Measurements from ENCODE around the gene ZNF746.

The ZNF746 gene

GRCh38 chr7:149444287-149444686, 53.3 kb downstream of the ZNF746 start:
- Histone ChIP-seq H3K4me1 (ENCODE audit: low read length) (peaks cover 9% of the 10 kb centered on the region; the same call in 1 of the 2 replicates), H3K79me2 (ENCODE audit: low read length) (no peaks in the 10 kb centered on the region), H3K9me3 (replicated peaks; ENCODE audit: insufficient read depth, low read length) (no peaks in the 10 kb centered on the region), H3F3A (ENCODE audit: insufficient read depth, low read length) (no peaks in the 10 kb centered on the region), H3K27me3 (replicated peaks; ENCODE audit: insufficient read depth, low read length) (no peaks in the 10 kb centered on the region), H2AFZ (ENCODE audit: low read length) (no peak overlapping the region), H4K20me1 (ENCODE audit: insufficient read depth, low read length) (no peaks in the 10 kb centered on the region), H3K36me3 (replicated peaks; ENCODE audit: insufficient read depth, low read length) (peaks cover 5% of the 10 kb centered on the region; the same call in 1 of the 2 replicates), H3K9ac (ENCODE audit: low read length) (no peak overlapping the region), H3K4me3 (ENCODE audit: low read length) (no peak overlapping the region), H3K27ac (ENCODE audit: low read length) (no peak overlapping the region), H3K9me2 (replicated peaks; ENCODE audit: insufficient read depth, low read length) (no peaks in the 10 kb centered on the region), H3K4me2 (ENCODE audit: low read depth, low read length) (no peak overlapping the region)
- no peak for DNase-seq
- TF ChIP-seq EZH2 (optimal IDR thresholded peaks at IDR 0.05; ENCODE audit: low read depth, low read length), result no peak
- no peak for TF ChIP-seq EZH2phosphoT487 (IDR thresholded peaks at IDR 0.05; ENCODE audit: low read length)
- no peak for TF ChIP-seq CTCF (IDR thresholded peaks at IDR 0.05; ENCODE audit: low read length)

- TF ChIP-seq EZH2phosphoT487 (IDR thresholded peaks at IDR 0.05; ENCODE audit: low read length), result no peak
- TF ChIP-seq EZH2 (optimal IDR thresholded peaks at IDR 0.05; ENCODE audit: low read depth, low read length), result no peak
- TF ChIP-seq CTCF (IDR thresholded peaks at IDR 0.05; ENCODE audit: low read length), result no peak
- H3K27ac ChIP-seq (ENCODE audit: low read length), result no peak overlapping the region
- no peak overlapping the region for H3K4me3 ChIP-seq (ENCODE audit: low read length)
- no peak for DNase-seq
- peaks cover 5% of the 10 kb centered on the region; the same call in 1 of the 2 replicates for H3K36me3 ChIP-seq (replicated peaks; ENCODE audit: insufficient read depth, low read length)
- no peaks in the 10 kb centered on the region for H3K9me3 ChIP-seq (replicated peaks; ENCODE audit: insufficient read depth, low read length)
- H4K20me1 ChIP-seq (ENCODE audit: insufficient read depth, low read length), result no peaks in the 10 kb centered on the region
- no peak overlapping the region for H2AFZ ChIP-seq (ENCODE audit: low read length)
- H3K4me2 ChIP-seq (ENCODE audit: low read depth, low read length), result no peak overlapping the region
- 0 out of 2 replicates have a peak, but pooled peaks cover 4% of the 10 kb centered on the region for H3K79me2 ChIP-seq (ENCODE audit: low read length)
- H3K9ac ChIP-seq (ENCODE audit: low read length), result no peak overlapping the region
- H3F3A ChIP-seq (ENCODE audit: insufficient read depth, low read length), result no peaks in the 10 kb centered on the region
- peaks cover 11% of the 10 kb centered on the region; the same call in 1 of the 2 replicates for H3K4me1 ChIP-seq (ENCODE audit: low read length)
- H3K9me2 ChIP-seq (replicated peaks; ENCODE audit: insufficient read depth, low read length), result no peaks in the 10 kb centered on the region
- no peaks in the 10 kb centered on the region for H3K27me3 ChIP-seq (replicated peaks; ENCODE audit: insufficient read depth, low read length)
Measured at GRCh38 chr7:149443523-149443922, 54.1 kb downstream of the ZNF746 start.

- no peak overlapping the region for H3K9ac ChIP-seq (ENCODE audit: low read length)
- no peak for DNase-seq
- no peaks in the 10 kb centered on the region for H3K9me2 ChIP-seq (replicated peaks; ENCODE audit: insufficient read depth, low read length)
- H2AFZ ChIP-seq (ENCODE audit: low read length), result no peak overlapping the region
- H3K27me3 ChIP-seq (replicated peaks; ENCODE audit: insufficient read depth, low read length), result no peaks in the 10 kb centered on the region
- H3K36me3 ChIP-seq (replicated peaks; ENCODE audit: insufficient read depth, low read length), result peaks cover 4% of the 10 kb centered on the region; the same call in 1 of the 2 replicates
- 0 out of 2 replicates have a peak, but pooled peaks cover 4% of the 10 kb centered on the region for H3K79me2 ChIP-seq (ENCODE audit: low read length)
- no peak overlapping the region for H3K4me2 ChIP-seq (ENCODE audit: low read depth, low read length)
- no peak overlapping the region for H3K27ac ChIP-seq (ENCODE audit: low read length)
- H3K4me1 ChIP-seq (ENCODE audit: low read length), result peaks cover 11% of the 10 kb centered on the region; the same call in 1 of the 2 replicates
- no peaks in the 10 kb centered on the region for H3K9me3 ChIP-seq (replicated peaks; ENCODE audit: insufficient read depth, low read length)
- no peak overlapping the region for H3K4me3 ChIP-seq (ENCODE audit: low read length)
- no peaks in the 10 kb centered on the region for H4K20me1 ChIP-seq (ENCODE audit: insufficient read depth, low read length)
- H3F3A ChIP-seq (ENCODE audit: insufficient read depth, low read length), result no peaks in the 10 kb centered on the region
- TF ChIP-seq EZH2 (optimal IDR thresholded peaks at IDR 0.05; ENCODE audit: low read depth, low read length) (no peak), CTCF (IDR thresholded peaks at IDR 0.05; ENCODE audit: low read length) (no peak)
Measured at GRCh38 chr7:149442924-149443323, 54.7 kb downstream of the ZNF746 start.
